Measurements from ENCODE around the gene B3GNT9.

The B3GNT9 gene

DNA sequence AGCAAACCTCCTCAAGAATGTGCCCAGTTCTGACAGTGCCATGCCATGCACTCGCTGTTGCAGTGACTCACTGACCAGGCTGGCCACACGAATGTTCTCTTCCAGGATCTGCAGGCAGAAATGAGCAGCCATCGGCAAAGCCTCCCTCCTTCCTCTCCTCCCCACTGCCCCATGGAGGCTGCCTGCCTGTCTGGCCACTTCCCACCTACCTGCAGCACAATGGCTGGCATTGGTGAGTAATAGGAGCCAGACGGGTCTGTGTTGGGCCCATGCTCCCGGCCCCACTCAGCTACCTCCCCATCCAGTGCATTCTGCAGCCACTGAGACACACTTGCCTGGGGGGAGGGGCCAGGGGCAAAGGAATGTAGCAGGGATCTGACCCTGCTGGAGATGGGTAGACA, 35.8 kb upstream of the B3GNT9 start:
- in situ Hi-C loops (cut with HindIII; ENCODE audit: low sequenced_read_pairs): no loop called here

DNA sequence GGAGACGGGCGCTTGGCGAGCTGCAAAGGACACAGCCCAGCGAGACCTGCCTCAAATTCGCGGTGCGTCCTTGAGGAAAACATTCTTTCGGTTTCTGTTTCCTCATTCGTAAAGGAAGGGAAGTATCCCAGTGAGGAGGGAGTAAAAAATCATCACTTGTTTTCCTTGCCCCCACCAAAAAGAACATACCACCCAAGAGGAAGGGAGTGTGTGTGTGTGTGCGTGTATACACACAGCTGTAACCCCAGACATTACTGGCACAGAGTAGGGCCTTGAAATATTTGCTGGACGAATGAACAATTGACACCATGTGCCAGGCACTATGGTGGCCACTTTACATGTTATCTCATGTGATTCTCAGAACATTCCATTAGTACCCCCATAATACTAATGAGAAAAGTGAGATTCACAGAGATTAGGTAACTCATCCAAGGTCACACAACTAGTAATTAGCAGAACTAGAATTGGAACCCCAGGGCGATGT, 34.9 kb upstream of the B3GNT9 start:
- in situ Hi-C loops (cut with HindIII; ENCODE audit: low sequenced_read_pairs): no loop called here

DNA sequence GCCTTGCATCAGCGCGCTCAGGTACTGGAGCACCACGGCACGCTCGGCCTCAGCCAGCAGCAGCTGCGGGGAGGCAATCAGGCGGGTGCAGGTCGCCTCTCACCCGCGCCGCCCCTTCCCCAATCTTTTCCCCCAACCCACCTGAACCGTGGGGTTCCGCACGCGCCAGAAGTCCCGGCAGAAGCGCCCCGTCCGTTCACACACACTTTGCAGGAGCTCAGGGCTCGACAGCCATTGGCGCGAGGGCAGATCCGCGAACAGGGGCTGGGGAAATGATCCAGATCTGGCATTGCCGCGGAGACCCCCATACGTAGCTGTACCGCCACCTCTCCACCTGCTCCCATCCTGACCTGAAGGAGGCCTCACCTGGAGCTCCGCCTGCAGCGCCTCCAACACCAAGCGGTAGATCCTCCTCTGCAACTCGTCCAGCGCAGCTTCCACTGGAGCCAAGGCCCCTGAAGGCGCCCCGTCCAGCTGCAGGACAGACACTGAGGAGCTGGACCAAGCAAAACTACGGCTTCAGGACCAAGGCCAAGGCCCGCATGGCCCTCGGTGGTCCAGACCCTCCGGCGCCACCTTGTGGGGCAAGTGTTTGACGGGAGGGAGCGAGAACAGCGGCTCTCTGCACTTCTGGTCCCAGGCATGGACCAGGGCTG, 34.3 kb upstream of the B3GNT9 start:
- in situ Hi-C loops (cut with HindIII; ENCODE audit: low sequenced_read_pairs): no loop called here

DNA sequence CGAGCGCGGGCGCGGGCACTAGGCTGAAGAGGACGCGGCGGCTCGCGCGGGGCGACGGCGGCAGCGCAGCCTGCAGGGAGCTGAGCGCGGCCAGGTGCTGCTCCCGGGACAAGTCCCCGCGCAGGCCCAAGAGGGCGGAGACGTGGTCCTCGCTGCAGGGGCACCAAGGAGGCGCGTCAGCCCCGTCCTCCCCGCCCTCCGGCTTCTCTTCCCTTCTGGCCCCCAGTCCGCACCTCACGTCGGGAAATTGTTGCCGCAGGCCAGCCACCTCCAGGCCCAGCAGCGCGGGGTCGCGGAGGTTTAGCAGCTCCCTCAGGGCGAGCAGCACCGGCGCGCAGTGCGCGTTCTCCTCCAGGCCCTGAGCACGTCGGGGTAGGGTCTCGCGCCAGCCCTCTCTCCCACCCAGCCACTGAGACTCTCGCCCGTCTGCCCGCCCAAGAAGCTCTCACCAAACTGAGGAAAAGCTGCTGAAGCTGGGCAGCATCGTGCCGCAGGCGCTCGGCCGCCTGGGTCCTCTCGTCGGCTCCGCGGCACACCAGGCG, 33.7 kb upstream of the B3GNT9 start:
- in situ Hi-C loops (cut with HindIII; ENCODE audit: low sequenced_read_pairs): no loop called here

DNA sequence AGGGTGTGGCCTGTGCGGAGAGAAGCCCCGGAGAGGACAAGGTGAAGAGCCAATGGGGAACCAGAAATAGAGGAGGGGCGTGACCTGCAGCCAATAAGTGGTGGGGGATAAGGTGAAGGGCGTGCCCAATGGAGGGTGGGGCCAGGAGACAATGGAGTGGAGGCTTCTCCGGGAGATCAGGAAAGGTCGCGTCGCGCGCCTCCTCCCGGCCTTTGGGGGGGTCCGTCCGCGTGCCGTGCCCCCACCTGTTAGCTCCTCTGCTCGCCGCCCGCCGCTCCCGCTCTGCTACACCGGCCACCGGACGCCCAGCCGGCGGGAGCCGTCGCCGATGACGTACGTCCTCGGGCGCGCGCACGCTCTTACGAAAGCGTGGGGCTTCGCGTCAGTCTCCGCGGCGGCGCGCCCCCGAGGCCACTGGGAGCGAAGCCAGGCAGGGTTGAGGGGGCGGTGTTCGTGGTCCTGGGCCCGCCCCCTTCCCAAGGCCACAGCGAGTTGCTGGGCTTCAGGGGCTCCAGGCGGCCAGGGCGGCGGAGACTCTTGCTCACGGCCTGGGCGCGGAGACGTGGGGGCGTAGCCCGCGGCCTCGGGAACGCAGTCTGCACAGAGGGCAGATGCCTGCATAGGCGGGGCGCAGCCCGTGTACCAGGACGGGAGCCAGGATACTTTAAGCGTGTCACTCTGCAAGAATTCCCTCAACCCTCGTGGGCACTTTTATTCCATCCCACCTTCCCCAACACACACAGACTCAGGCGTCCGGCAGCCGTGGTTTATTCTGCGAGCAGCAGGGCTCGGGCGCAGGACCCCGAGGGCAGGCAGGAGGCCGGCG, 33.0 kb upstream of the B3GNT9 start, which contains the start of gene MATCAP1:
MATCAP1 (minus strand) TSS at position 337 of the 826 bp plus-strand sequence. CDS start 3,353 bp downstream, outside the sequence.
- in situ Hi-C loops (cut with HindIII; ENCODE audit: low sequenced_read_pairs): no loop called here

DNA sequence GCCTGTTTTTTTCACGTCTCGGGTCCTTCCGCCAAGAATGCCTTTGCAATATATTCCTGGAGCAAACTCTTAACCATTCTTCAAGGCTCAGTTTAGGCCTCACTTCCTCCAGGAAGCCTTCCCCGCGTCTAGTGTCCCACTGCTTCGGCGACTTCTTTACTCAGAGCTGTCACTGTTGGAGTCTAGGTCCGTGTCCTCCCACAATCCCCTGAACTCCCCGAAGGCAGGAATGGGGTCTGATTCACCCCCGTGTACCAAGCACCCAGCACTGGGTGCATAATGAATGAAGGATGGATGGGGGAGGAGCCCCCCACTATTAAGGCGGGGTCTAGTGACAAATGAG, 32.5 kb upstream of the B3GNT9 start:
- in situ Hi-C loops (cut with HindIII; ENCODE audit: low sequenced_read_pairs): no loop called here

DNA sequence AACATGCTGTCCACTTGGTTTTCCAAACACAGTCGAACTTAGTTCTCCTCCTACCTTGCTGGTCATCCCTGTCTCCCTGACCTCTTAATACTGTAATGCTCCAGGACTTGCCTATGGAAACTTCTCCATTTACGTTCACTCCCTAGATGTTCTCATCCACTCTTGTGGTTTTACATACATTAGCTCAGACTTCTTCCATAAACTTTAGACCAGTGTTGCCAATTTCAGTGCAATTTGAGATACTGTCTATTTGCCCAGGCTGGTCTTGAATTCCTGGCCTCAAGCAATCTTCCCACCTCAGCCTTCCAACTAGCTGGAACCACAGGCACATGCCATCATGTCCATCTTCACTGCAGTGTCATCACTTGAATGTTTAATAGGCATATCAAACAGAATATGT, 31.5 kb upstream of the B3GNT9 start:
- in situ Hi-C loops (cut with HindIII; ENCODE audit: low sequenced_read_pairs): no loop called here

DNA sequence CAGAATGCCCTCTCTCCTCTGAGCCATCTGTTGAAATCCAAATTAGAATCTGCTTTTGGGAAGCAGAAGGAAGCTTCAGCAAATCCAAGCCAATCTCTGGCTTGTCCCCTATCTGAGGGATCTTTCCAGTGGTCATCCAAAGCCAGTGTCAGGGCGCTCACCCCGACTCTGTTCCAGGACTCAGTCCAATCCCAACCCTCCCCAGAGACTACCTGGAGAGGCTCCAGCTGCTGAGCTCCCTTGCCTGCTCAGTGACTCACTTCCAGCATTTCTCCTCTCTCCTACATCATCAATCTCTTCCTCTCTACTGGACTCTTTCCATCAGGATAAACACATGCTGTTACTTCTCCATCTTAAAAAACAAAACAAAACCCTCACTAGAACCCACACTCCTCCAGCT, 30.5 kb upstream of the B3GNT9 start:
- in situ Hi-C loops (cut with HindIII; ENCODE audit: low sequenced_read_pairs): no loop called here

DNA sequence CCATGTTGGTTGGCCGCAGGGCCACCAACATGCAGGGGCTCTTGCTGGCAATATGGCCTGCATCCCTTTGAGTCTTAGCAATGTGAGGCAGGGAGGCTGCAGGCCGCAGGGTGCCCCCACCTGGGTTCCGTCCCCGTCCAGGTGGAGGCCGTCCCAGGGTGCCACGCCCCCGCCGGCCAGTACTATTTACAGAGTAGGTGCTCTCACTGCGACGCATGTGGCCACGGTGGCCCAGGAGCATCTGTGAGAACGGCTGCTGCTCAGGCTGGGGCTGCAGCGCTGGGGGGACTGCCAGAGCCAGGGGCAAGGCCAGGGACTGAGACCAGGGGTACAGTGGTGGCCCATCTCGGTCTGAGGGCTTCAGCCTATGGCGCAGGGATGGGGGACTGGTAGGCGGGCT, 29.4 kb upstream of the B3GNT9 start:
- in situ Hi-C loops (cut with HindIII; ENCODE audit: low sequenced_read_pairs): no loop called here

DNA sequence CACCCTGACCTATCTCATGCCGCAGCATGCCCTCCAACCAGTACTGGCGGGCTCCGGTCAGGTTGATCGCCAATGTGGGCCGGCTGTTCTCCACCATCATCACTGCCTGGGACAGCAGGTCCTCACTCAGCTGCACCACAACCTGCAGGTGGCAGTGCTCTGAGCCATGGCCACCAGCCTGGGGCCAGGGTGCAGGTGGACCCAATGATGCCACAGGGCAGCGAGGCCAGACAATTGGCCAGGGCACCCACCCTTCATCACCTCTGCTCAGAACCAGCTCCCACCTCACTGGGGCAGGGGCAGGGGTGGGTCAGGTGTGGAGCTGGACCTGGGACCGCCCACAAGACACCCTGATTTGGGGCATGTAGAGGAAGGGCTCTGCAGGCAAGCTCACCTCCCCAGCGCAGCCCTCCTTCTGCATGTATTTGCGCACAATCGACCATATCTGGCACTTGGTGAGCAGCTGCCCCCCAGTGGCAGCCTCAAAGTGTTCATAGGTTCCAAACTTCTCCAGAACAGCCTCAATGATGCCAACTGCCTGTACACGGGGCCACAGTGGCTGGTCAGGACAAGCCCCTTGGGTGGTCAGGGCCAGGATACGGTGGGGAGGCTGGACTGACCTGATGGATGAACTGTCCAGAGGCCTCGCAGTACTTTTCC, 28.8 kb upstream of the B3GNT9 start:
- in situ Hi-C loops (cut with HindIII; ENCODE audit: low sequenced_read_pairs): no loop called here

DNA sequence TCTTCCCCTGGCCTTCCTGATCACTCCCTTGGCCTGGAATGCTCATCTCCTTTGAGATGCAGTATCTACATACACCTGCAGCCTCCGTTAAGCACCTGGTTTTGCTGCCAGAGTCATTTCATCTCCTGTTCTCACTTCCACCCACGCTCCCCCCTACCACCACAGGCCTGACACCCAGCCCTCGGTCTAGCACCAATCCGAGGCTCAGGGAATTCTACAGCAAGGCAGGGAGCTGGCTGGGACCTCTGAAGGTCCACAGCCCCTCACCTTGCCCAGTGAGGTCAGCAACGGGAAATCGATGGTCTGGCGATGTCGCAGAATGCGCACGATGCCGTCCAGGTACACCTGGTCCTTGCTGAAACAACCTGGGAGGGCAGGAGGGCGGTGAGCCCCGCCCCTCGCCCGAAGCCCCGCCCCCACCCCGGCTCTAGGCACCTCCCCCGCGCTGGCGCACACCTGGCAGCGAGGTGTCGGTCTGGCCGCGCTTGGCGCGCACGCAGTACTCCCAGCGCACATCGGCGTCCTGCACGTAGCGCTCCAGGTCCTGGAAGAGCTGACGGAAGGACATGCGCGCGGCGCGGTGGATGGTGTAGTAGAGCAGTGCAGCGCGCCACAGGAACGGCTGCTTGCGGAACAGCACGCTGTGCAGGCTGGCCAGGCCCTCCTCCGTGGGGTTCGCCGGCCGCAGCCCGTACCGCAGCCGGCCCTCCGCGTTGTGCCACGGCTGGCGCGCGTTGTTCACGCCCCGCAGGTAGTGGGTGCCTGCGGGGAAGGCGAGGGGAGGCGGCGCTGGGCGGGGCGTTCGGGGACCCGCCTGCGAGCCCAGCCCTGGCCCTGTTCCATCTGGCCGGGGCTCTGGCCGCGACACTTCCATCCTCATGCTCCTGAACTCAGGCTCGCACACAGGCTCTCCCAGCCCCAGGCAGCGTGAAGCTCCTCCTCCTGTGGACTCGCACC, 27.2 kb upstream of the B3GNT9 start:
- in situ Hi-C loops (cut with HindIII; ENCODE audit: low sequenced_read_pairs): no loop called here

DNA sequence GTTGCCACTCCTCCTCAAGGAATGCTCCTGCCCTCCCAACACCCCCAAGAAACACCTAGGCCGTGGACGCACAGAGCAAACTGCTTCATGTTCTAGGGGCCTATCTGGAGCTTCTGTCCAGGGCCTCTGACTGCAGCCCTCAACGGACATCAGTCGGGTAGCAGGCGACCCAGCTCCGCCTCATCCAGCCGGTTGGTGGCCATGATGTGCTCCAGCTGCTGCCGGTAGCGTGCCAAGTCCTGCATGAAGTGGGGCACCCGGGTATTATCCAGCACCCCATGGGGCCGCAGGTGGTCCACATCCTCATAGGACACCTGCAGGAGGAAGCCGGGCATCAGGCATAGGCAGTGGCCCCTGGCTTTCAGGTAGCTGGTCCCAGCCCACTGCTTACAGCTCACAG, 25.9 kb upstream of the B3GNT9 start:
- in situ Hi-C loops (cut with HindIII; ENCODE audit: low sequenced_read_pairs): no loop called here

DNA sequence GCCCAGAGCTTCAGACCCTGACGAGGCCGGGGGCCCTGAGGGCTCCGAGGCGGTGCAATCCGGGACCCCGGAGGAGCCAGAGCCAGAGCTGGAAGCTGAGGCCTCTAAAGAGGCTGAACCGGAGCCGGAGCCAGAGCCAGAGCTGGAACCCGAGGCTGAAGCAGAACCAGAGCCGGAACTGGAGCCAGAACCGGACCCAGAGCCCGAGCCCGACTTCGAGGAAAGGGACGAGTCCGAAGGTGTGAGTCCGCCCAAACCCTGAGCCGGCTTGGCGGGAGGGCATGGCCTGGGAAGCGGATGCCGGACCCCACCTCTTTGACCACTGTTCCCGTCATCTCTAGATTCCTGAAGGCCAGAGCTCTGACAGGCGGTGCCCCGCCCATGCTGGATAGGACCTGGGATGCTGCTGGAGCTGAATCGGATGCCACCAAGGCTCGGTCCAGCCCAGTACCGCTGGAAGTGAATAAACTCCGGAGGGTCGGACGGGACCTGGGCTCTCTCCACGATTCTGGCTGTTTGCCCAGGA, 24.0 kb upstream of the B3GNT9 start:
- in situ Hi-C loops (cut with HindIII; ENCODE audit: low sequenced_read_pairs): no loop called here

DNA sequence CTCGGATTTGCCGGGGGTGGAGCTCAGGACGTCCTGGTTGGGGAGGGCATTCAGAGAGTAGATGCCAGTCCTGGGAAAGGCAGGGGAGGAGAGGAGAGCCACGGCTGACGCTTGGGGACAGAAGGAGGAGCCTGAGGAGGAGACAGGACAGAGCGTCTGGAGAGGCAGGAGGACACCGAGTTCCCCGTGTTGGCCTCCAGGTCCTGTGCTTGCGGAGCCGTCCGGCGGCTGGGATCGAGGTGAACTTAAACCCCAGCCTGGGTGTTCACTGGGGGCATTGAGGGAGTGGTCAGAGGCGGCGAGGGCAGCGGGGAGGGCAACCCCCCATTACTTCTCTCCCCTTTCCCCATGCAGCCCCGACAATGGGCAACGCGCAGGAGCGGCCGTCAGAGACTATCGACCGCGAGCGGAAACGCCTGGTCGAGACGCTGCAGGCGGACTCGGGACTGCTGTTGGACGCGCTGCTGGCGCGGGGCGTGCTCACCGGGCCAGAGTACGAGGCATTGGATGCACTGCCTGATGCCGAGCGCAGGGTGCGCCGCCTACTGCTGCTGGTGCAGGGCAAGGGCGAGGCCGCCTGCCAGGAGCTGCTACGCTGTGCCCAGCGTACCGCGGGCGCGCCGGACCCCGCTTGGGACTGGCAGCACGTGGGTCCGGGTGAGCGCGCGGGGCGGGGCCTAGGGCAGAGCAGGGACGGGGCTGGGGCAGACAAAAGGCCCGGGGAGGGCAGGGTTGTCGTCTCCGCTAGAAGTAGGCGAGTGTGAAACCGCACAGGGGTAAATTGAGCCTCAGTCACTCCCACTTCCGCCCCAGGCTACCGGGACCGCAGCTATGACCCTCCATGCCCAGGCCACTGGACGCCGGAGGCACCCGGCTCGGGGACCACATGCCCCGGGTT, 23.3 kb upstream of the B3GNT9 start:
- in situ Hi-C loops (cut with HindIII; ENCODE audit: low sequenced_read_pairs): no loop called here

DNA sequence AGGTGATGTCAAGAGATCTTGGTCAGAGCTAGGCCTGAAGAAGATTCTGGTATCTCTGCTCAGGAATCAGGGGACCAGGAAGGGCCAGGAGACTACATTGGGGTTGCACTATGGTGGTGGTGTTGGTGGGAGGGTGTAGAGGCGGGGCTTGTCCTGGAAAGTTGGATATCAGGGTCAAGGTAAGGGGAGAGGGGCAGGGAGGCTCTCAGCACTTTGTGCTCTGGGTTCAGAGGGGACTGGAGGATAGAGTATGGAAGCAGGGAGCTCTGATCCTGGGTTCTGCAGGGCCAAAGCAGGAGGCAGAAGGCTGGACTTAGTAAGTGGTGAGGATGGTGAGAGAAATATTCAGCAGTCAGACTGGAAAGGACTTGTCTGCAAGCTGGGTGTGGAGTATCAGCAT, 22.5 kb upstream of the B3GNT9 start:
- in situ Hi-C loops (cut with HindIII; ENCODE audit: low sequenced_read_pairs): no loop called here

DNA sequence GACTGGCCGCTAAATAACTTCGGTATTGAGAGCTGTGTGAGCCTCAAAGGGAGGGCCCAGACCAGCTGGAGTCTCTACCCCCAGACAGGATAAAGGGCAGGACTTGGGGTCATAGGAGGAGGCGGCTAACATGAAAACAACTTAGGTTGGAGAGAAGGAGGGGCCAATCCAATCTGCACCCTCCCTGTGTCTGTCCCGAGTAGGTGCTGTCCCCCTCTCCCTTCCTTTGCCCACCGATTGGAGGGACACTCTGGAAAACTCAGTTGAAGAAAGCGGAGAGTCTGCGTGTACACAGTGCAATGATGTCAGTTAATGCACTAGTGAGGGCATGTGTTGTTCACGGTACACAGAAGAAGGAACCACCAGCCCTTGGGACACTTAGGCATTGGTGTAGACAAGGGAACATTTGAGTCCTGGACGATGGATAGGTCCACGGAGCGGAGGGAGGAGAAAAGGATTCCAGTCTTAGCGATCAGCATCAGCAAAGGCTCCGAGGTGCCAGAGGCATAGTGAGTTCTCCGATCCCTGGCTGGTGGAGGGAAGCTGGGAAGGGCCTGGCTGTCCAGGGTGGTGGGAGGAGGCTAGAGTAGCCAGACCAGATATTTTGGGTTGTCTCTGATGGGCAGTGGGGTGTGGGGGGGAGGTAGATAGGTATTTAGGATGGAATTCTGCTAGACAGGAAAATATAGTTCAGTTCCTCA, 20.3 kb upstream of the B3GNT9 start:
- in situ Hi-C loops (cut with HindIII; ENCODE audit: low sequenced_read_pairs): no loop called here

DNA sequence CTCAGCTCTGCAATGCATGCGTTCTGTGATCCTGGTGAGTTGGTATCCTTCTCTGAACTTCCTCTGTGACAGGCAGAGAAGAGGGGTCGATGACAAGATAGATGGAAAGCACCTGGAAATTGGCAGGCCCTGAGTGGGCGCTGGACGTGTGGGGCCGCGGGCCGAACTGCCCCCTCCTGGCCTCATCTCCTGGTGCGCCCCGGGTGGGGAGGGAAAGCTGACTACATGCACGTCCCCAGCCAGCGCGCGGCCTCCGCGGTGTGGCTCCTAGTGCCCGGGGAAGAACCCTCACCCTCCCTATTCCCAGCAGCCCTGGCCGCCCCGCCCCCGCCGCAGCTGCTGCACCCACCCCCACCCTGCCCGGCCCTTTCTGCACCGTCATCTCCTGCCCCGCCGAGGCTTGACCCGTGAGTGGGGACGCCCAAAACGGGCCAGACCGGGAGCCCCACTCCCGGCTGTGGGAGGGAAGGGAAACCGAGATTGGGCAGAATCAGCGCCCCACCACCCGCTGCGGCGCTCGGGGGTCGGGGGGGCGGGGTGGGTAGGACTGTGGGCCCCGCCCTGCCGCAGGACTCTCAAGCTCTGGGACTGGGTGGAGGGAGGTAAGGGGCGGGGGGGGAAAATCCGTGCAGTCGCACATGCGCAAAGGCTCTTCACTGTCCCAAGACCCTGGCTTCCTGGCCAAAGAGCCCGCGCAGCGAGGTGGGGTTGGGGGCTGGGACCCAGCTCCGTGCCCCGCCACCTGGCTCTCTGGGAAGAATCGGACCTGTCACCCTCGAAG, 19.6 kb upstream of the B3GNT9 start, which contains the start of gene NOL3:
NOL3 (plus strand) TSS at position 371 of the 781 bp plus-strand sequence.
- in situ Hi-C loops (cut with HindIII; ENCODE audit: low sequenced_read_pairs): no loop called here

All from endothelial cell of hepatic sinusoid (primary cell).